HepG2 (cell line): ENCODE data around the gene GASK1A. TPM values are rescaled to one million over a fixed set of nuclear protein-coding genes. Genes with fewer than 3 reads are reported as not detected.

Experiments
- ATAC-seq: fragments of 200-7000 bp; cut with Tn5 transposase; 3 replicates; pipeline ENCODE4 v1.9.1; 2020; ENCODE audit warnings: mild to moderate bottlenecking, moderate library complexity
- BruUV-seq: library from RNA; stranded (reverse); fragments of 400-500 nt; replicated peaks from 2 replicates; lab custom pipeline; 2021; lab: Mats Ljungman, UMichigan
- CTCF ChIA-PET: fragments of 300-600 bp; formaldehyde crosslinking; extraction: SDS; loops from one replicate; lab custom pipeline; 2021; ENCODE audit warnings: low total read pairs, inconsistent platforms, low intra/inter-chr PET ratio; lab: Yijun Ruan, JAX
- POLR2A ChIA-PET: fragments of 350-600 bp; sonication (Branson Sonifier 250); formaldehyde crosslinking; loops from one replicate; lab custom pipeline; 2020; ENCODE audit warnings: antibody characterized with exemption, inconsistent platforms; lab: Yijun Ruan, JAX
- DNase-seq: peaks from one replicate; pipeline ENCODE4 v3.0.0-alpha.2; 2015; ENCODE audit warnings: low spot score
- FAIRE-seq: peaks from 3 replicates; lab custom pipeline; 2011; peaks lifted over from hg19 to GRCh38; lab: Jason Lieb, UNC
- H2AFZ ChIP-seq: one replicate; pipeline ENCODE4 v1.6.1; 2011; ENCODE audit warnings: low read length, inconsistent platforms
- H3K27ac ChIP-seq: fragments of 300-600 bp; 3 replicates; pipeline ENCODE4 v1.8.0; 2011; ENCODE audit warnings: mixed run types, mild to moderate bottlenecking, mixed read lengths, low read length, inconsistent platforms; ENCODE audit not compliant: insufficient read depth; ENCODE audit errors: extremely low read length
- H3K27me3 ChIP-seq, 2 experiments: fragments of 200-600 bp in 1 of 2; 2 replicates in 1 of 2; 3 replicates in 1 of 2; pipeline versions ENCODE4 v1.6.0 to v1.8.0; 2011; ENCODE audit warnings: low read length in 2 of 2, mild to moderate bottlenecking in 2 of 2, moderate library complexity in 2 of 2, inconsistent platforms in 1 of 2; ENCODE audit not compliant: insufficient read depth in 2 of 2, control insufficient read depth in 1 of 2
- H3K36me3 ChIP-seq, 2 experiments: fragments of 200-600 bp in 1 of 2; replicated peaks in 1 of 2; 2 replicates in 1 of 2; 3 replicates in 1 of 2; pipeline versions ENCODE4 v1.5.1 to v1.8.0; 2011; ENCODE audit warnings: low read length in 2 of 2, inconsistent platforms in 1 of 2; ENCODE audit not compliant: insufficient read depth in 2 of 2, control insufficient read depth in 1 of 2
- H3K4me1 ChIP-seq: 2 replicates; pipeline ENCODE4 v1.5.1; 2012; ENCODE audit warnings: low read length, inconsistent platforms; ENCODE audit not compliant: insufficient read depth
- H3K4me2 ChIP-seq: 2 replicates; pipeline ENCODE4 v1.6.0; 2011; ENCODE audit warnings: low read depth, low read length, inconsistent platforms
- H3K4me3 ChIP-seq, 3 experiments: fragments of 200-600 bp in 1 of 3; sonication (generic), shearing (Covaris generic) in 1 of 3; replicated peaks in 1 of 3; 2 replicates each; pipeline ENCODE4 v1.5.1; 2011 to 2016; ENCODE audit warnings: low read length in 3 of 3, inconsistent platforms in 2 of 3, low read depth in 2 of 3, mild to moderate bottlenecking in 2 of 3, control low read depth in 1 of 3, mixed read lengths in 1 of 3; ENCODE audit not compliant: insufficient read depth in 1 of 3
- H3K79me2 ChIP-seq: one replicate; pipeline ENCODE4 v1.6.1; 2011; ENCODE audit warnings: low read length, inconsistent platforms; ENCODE audit not compliant: insufficient read depth
- H3K9ac ChIP-seq: 2 replicates; pipeline ENCODE4 v1.6.0; 2011; ENCODE audit warnings: mild to moderate bottlenecking, low read depth, low read length, inconsistent platforms; ENCODE audit not compliant: insufficient read depth
- H3K9me3 ChIP-seq: 2 replicates; pipeline ENCODE4 v1.5.1; 2012; ENCODE audit warnings: mild to moderate bottlenecking, low read length
- H4K20me1 ChIP-seq: 2 replicates; pipeline ENCODE4 v1.6.0; 2011; ENCODE audit warnings: inconsistent platforms, mild to moderate bottlenecking, low read length, moderate library complexity; ENCODE audit not compliant: insufficient read depth
- BORCS8-MEF2B ChIP-seq: sonication (generic); formaldehyde crosslinking; IDR thresholded peaks from 2 replicates; pipeline ENCODE4 v1.8.0; 2022; ENCODE audit warnings: mild to moderate bottlenecking, missing genetic modification reagents
- MATR3 ChIP-seq: sonication (generic); formaldehyde crosslinking; IDR thresholded peaks from 2 replicates; pipeline ENCODE4 v1.4.0; 2020; ENCODE audit warnings: missing genetic modification reagents
- MIER2 ChIP-seq: IDR thresholded peaks from 2 replicates; pipeline ENCODE4 v1.6.1; 2016; ENCODE audit warnings: missing biosample characterization, missing genetic modification reagents
- NCOA1 ChIP-seq: sonication (generic); formaldehyde crosslinking; IDR thresholded peaks from 2 replicates; pipeline ENCODE4 v1.9.0; 2021; ENCODE audit warnings: missing genetic modification reagents
- NCOA2 ChIP-seq: sonication (generic); formaldehyde crosslinking; IDR thresholded peaks from 2 replicates; pipeline ENCODE4 v1.8.0; 2022; ENCODE audit warnings: inconsistent platforms
- NFIB ChIP-seq: sonication (generic); formaldehyde crosslinking; IDR thresholded peaks from 2 replicates; pipeline ENCODE4 v1.9.0; 2021; ENCODE audit warnings: missing genetic modification reagents, mild to moderate bottlenecking, borderline replicate concordance
- RCOR2 ChIP-seq: IDR thresholded peaks from 2 replicates; pipeline ENCODE4 v1.6.1; 2016; ENCODE audit warnings: missing biosample characterization, missing genetic modification reagents
- RNF219 ChIP-seq: sonication (generic); formaldehyde crosslinking; IDR thresholded peaks from 2 replicates; pipeline ENCODE4 v1.5.0; 2020; ENCODE audit warnings: mild to moderate bottlenecking, missing genetic modification reagents
- ZNF878 ChIP-seq: sonication (generic); formaldehyde crosslinking; IDR thresholded peaks from 2 replicates; pipeline ENCODE4 v1.8.1; 2023; ENCODE audit warnings: mild to moderate bottlenecking, missing genetic modification reagents, moderate library complexity
- WGBS: methylation state at CpG from one replicate; pipeline ENCODE4 v1.1.6; 2017; ENCODE audit warnings: low lambda C conversion rate; 5-methylcytosine and 5-hydroxymethylcytosine counted together
- in situ Hi-C: cut with HindIII; loops from 2 replicates; pipeline ENCODE4 v1.10.0; 2017; ENCODE audit warnings: low pct_unique_long_range_greater_than_20kb; ENCODE audit not compliant: extremely low pct_ligation_motif_present
- intact Hi-C: fragments of 100-400 bp; cut with micrococcal nuclease; formaldehyde crosslinking; loops from one replicate; pipeline ENCODE4 v1.10.0; 2022; ENCODE audit not compliant: unreplicated experiment
- polyA plus RNA-seq, 8 experiments: library from polyadenylated mRNA; depleted of rRNA in 3 of 8; stranded (reverse) in 7 of 8; unstranded in 1 of 8; fragments of >200 nt; fragmentation: Illumina TruSeq in 4 of 8; extraction: Trizol in 4 of 8; gene quantifications; 2 replicates each; pipeline versions ENCODE4 v1.2.1 to v1.2.3, GENCODE V29; 2011 to 2016; ENCODE audit warnings: low read depth in 4 of 8, missing spikeins in 1 of 8, mixed read lengths in 1 of 8; ENCODE audit not compliant: insufficient read depth in 1 of 8
- total RNA-seq, 5 experiments: library from RNA; depleted of rRNA; stranded (reverse); fragments of >200 nt; fragmentation: Illumina TruSeq; extraction: Trizol; gene quantifications; 2 replicates each; pipeline ENCODE4 v1.2.3, GENCODE V29; 2016; ENCODE audit warnings: low read depth in 1 of 5

GASK1A gene
- total and polyA plus RNA-seq, 2 of the 13 experiments (the other 11 are each of a cell fraction or from before 2014, with no cell fraction given), result not detected

GRCh38 chr3:43054754-43055153 is 75.6 kb downstream of the GASK1A start:
- Histone ChIP-seq H3K4me3 (no peak overlapping the region), H3K27me3 (peaks cover 0 to 18% of the 10 kb centered on the region in 2 experiments; a peak in 3 of 5 replicates), H3K27ac (no peak overlapping the region), H2AFZ (no peak overlapping the region), H3K4me2 (no peak overlapping the region), H3K36me3 (no peaks in the 10 kb centered on the region), H3K79me2 (no peaks in the 10 kb centered on the region), H3K9ac (no peak overlapping the region), H4K20me1 (no peaks in the 10 kb centered on the region), H3K4me1 (no peaks in the 10 kb centered on the region), H3K9me3 (0 out of 2 replicates have a peak, but pooled peaks cover 5% of the 10 kb centered on the region)
- no TSS peak for BruUV-seq
- intact Hi-C loops (no loop called here), in situ Hi-C loops (no loop called here)
- TF ChIP-seq MATR3 (no peak), RCOR2 (CRISPR knock-in tag) (no peak), NCOA1 (CRISPR knock-in tag) (no peak), RNF219 (no peak), NCOA2 (CRISPR knock-in tag) (no peak), NFIB (no peak), ZNF878 (no peak), MIER2 (CRISPR knock-in tag) (no peak), BORCS8-MEF2B (no peak)
- ChIA-PET CTCF (no interaction called here), POLR2A (no interaction called here)
- FAIRE-seq, result no peak
- no peak for ATAC-seq
- WGBS, result 11% methylated on average over 1 of the region's 5 CpGs
- DNase-seq, result no peak
